Astrocyte of the spinal cord (primary cell): ENCODE results near the gene ADARB2.

ENCODE experiments used
- DNase-seq: peaks from one replicate; pipeline ENCODE4 v3.0.0; 2011; ENCODE audit warnings: low read depth, low spot score
- H3K4me3 ChIP-seq: 2 replicates; pipeline ENCODE4 v1.5.1; 2011; ENCODE audit warnings: low read depth, mild to moderate bottlenecking, low read length, moderate library complexity
- CTCF ChIP-seq: IDR thresholded peaks from 2 replicates; pipeline ENCODE4 v1.5.1; 2012; ENCODE audit warnings: low read depth, mild to moderate bottlenecking, low read length, inconsistent platforms
- in situ Hi-C: cut with HindIII; loops from 2 replicates; pipeline ENCODE4 v1.10.0; 2017; ENCODE audit warnings: low sequenced_read_pairs

Gene ADARB2

GRCh38 chr10:1526436-1527055 is 210.8 kb downstream of the ADARB2 start:
- in situ Hi-C loops = no loop called here
- no peak for TF ChIP-seq CTCF
- no peak overlapping the region for H3K4me3 ChIP-seq
- DNase-seq = no peak

GRCh38 chr10:1525354-1526162 is 211.8 kb downstream of the ADARB2 start:
- no peak overlapping the region for H3K4me3 ChIP-seq
- in situ Hi-C loops = no loop called here
- no peak for TF ChIP-seq CTCF
- no peak for DNase-seq

GRCh38 chr10:1524540-1524939 is 212.8 kb downstream of the ADARB2 start:
- no peak for TF ChIP-seq CTCF
- no peak overlapping the region for H3K4me3 ChIP-seq
- in situ Hi-C loops = no loop called here
- no peak for DNase-seq

- DNase-seq = no peak
- in situ Hi-C loops = no loop called here
- TF ChIP-seq CTCF = no peak
- no peak overlapping the region for H3K4me3 ChIP-seq
These were observed 214.1 kb downstream of the ADARB2 start for GRCh38 chr10:1523221-1523620.

- DNase-seq = no peak
- TF ChIP-seq CTCF = no peak
- H3K4me3 ChIP-seq = no peak overlapping the region
- in situ Hi-C loops = no loop called here
These were observed 215.1 kb downstream of the ADARB2 start for GRCh38 chr10:1522237-1522636.

GRCh38 chr10:1521741-1522140 is 215.6 kb downstream of the ADARB2 start:
- DNase-seq = no peak
- TF ChIP-seq CTCF = no peak
- in situ Hi-C loops = no loop called here
- no peak overlapping the region for H3K4me3 ChIP-seq
